HG03045 (cell line): ENCODE results near the gene MMP3.
A peak's percentile ranks its signal among the peaks of the same experiment; 100 is the strongest.
"Not testable (repeated sequence)": the region's sequence is repeated elsewhere in the genome, so short reads cannot be mapped to it uniquely, and the experiment has no call there.

Experiments used
- ATAC-seq: cut with Tn5 transposase; IDR thresholded peaks from one replicate; pipeline ENCODE4 v1.9.1; 2021; ENCODE audit warnings: mild to moderate bottlenecking, moderate library complexity; ENCODE audit not compliant: unreplicated experiment

The MMP3 gene

DNA sequence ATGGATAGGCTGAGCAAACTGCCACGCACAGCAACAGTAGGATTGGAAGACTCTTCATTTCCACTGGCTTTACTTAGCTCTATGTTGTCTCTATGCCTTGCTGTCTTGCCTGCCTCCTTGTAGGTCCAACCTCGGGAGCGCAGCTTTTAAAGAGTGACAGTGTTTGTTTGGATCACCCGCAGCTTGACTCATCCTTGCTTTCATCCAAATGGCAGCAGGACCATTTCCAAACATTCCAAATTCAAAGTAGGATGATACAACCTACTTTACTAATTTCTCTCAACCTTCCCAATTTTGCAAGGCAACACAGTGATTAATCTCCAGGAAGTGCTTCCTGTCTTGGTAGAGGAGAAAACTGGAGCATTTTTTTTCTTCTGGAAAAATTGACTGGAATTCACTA, at the start of gene MMP3:
TSS of gene MMP3 (minus strand) at position 121 of the 400 bp plus-strand sequence. CDS start at position 58, 63 bp downstream.
- no peak for ATAC-seq

DNA sequence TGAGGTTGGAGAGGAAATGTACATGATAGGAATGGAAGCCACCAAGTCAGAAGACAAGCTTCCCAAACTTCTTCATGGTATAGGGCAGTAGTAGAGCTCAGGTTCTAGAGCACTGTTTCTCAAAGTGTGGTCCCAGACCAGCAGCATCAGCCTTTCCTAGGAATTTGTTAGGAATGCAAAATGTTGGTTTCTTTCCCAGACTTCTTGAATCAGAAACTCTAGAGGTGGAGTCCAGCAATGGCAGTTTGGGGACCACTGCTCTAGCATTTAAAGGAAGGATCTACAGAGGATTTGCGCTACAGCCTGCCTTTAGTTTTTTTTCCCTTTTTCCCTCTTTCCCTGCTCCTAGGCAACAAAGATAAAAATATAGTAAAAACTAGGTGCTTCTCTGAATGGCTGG, 48.3 kb upstream of the MMP3 start:
- no peak for ATAC-seq

DNA sequence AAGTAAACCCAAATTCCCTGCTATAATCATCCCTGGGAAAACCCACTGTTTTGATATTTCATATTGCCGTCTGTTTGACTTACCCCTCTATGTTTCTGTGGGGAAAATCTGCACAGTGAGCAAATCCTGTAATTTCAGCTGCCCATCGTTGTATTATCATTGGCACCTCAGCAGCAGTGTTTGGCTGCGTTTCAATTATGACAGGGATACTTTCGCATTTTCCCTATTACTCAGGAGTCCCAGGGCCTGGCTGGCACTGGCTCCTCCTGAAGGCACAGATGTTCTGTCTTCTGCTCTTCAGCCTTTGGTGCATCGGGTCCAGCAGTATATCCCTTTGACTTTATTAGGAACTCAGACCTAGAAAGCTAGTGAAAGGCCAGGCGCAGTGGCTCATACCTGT, 43.6 kb upstream of the MMP3 start:
- no peak for ATAC-seq

DNA sequence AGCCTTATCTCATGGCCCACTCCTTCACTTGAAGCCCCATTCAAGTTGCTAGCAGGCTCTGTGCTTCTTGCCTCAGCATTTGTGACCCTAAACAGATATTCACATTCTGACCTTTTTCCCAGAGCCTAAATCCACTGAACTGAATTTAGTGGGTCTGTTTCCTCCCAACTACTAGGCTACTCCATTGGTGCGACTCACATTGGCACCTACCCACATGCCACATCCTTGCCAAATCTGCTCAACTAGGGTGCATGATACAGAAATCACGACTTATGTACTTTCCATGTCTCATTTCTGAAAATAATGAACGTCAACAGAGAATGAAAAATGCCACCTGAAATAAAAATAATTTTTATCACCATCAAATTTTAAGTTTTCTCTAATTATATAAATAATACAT, 39.7 kb upstream of the MMP3 start:
- peak; percentile 7 for ATAC-seq

DNA sequence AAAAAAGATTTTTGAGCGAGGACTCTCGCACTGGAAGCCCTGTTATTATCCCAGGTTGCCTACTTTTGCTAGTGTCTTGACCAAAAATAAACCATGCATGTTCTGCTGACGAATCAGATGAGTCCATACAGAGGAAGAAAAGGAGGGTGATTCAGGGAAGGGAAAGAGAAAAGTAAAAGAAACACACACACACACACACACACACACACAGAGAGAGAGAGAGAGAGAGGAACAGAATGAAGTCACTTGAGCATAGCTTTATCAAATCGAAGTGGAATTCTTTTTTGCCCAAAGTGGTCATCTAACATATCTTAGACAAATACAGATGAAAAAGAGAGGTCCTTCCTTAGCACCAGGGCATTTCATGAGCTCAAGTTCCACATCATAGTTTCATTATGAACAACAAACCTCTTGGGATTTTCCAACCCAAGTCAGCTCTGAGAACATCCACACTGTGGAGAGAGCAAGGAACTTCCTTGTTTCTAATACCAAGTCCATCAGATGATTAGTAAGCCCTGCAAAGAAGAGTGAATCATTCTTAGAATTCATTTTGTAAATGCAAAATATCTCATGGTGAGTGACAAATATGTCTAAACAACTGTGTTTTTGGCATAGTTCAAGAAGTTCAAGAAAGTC, 39.1 kb upstream of the MMP3 start:
- ATAC-seq, result peak; percentile 81

DNA sequence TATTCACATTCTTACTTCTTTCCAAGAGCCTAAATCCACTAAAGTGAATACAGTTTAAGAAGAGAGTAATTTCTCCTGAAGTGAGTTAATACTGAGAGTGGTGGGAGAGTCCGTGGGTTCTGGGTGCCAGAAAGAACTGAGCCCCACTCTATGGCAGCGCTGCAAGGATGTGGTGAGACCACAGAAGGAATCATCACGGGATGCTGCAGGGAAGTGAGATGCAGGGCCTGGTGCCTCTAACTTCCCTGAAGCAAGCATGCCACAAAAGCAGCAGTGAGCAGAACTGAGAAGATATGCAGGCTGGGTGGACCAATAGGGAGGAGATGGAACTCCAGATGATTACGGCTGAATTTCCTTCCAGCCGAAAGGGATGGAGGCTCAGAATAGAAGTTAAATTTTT, 36.4 kb upstream of the MMP3 start:
- no peak for ATAC-seq

DNA sequence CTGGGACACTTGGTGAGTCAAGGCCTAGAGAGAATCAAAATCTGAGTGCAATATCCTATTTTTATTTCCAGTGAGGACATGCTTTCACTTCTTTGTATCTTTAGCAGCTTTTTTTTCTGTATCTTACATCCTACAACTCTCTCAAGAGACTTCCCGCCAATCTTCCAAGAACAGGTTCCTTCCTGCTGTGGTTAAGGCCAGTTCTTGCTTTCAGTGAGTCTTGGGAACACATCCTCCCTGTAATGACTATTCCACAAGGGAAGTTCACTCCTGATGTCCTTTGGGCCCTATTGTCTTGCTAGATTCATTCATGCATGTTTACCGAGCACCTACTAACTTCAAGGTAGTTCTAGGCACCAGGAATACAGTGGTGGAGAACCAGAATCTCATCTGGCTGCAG, 35.2 kb upstream of the MMP3 start:
- no peak for ATAC-seq

DNA sequence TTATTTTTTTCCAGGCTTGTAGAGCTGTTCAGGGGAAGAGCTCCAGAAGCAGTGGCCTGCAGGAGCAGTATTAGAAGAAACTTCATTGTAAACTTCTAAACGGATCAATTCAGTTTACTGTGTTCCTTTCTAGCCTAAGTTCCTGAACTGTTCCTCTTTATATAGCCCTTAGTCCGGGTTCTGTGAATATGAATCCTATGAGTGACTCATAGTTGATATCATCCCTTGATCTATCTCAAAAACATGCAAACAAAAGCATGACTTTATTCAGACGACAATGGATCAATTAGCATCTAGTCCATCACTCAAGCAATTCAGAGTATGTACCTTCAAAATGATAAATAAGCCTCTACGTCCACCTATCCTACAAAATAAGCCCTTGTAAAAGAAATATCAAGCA, 31.4 kb upstream of the MMP3 start, which contains the start of gene MMP12:
TSS of gene MMP12 (minus strand) at position 131 of the 400 bp plus-strand sequence. CDS start at position 86, 45 bp downstream.
- ATAC-seq, result no peak

DNA sequence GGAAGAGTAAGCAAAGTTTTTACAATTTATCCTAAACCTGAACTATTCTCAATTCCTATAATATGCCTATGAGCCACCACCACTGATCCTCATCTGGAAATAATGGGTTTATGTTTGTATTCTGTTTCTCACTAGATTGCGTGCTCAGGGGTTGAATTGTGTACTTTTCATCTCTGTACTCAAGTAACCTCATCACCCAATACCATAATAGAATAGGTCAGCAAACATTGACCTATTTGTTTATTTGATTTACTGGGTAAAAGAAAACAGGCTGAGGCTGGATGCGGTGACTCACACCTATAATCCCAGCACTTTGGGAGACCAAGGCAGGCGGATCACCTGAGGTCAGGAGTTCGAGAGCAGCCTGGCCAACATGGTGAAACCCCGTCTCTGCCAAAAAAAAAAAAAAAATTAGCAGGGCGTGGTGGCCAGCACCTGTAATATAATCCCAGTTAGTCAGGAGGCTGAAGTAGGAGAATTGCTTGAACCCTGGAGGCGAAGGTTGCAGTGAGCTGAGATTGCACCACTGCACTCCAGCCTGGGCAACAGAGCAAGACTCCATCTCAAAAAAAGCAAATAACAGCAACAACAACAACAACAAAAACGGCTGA, 26.1 kb upstream of the MMP3 start:
- ATAC-seq, result not testable (repeated sequence)

DNA sequence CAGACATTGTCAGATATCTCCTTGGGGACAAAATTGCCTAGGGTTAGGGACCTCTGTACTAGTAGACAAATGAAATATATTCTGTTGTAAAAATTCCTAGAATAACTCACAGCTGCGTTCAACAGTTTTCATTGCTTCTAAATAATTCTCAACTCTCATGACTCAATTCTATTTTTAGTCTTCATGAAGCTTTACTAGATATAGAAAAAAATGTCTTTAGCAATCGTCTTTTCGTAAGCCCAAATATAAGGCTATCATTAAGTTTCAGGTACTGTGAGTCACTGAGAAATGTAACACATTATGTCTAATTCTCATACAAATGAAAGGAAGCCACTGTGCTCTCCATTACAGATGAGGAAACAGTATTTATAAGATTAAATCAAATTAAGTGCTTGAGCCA, 24.9 kb upstream of the MMP3 start:
- ATAC-seq, result no peak

DNA sequence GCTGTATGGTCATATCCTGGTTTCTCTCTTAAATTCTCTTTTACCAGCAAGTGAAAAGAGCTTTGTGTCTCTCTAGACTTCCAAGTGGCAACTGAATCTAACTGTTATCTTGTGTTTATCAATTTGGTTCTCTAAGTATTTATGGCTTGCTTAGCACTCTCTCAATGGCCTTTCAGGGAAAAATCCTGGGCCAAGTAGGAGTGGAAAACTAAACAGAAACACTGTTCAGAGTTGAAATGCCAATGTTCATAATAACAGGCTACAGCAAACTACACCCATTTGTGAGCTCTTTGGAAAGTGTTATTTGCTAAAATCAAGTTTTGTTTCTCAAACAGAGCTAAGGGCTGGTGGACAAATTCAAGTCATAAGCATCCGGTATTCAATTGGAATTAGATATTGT, 21.3 kb upstream of the MMP3 start:
- no peak for ATAC-seq

DNA sequence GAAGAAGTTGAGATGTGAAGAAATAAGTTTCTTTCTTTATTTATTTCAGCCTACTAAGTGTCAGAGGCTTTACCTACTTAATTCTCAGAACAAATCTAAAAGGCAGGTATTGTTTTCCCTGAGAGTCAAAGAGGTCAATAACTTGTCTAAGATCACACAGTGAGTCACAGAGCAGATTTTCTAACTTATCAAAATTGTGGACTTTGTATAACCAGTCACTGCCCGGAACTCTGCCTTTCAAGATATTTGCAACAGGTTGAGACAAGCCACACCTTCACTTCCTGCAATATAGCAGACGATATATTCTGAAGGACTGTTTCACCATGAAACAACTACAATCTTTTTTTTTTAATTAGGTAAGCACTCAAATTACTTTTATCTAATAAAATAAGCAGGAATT, 10.5 kb upstream of the MMP3 start:
- no peak for ATAC-seq

DNA sequence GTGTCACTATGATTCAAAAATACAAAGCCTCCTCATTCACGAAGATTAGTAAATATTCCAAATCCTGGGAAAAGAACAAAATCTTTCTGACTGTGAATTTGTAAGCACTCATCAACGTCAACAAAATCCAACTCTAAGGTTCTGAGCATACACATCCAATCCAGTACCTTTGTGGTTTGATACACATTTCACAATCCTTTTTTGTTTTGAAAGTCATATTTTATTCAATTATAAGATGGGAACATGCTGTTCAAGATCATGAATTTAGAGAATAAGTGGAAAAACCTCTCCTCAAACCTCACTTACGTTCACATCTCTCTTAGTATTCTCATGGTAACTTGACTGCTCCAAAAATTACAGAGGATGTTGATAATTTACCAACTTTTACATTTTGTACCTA, 9.6 kb upstream of the MMP3 start:
- ATAC-seq, result no peak

DNA sequence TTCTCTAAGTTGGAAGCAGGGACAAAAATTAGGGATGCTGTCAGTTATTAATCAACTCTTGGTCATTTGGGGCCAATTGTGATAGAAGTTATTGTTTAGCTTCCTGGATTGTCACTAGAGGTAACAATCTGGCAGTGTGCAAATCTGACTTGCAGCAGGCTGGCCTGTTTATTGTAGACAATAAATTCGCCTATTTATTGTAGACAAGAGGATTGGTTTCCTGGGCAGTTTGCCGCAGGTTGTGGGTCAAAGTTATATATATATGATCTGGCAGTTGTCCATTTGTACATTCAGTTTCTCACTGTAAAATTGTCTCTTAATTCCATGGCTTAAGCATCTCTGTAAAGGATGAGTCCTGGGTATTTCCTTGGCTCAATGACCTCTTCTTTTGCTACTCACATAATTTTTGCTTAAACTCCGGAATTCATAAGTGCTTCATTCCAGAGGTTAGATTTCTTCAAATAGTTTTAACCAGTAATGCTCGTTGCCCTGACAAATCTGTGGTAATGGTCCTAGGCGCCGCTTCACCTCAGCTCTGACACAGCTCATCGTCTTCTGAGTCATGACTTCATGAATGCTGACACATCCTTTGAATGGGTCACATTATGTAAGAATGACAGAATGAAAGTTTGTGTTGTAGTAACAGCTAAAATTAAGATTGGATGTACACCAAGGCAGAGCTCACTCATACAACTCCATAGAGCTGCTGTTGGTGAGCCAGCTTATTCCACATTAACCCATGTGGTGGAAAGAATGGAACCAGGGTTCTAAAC, 7.8 kb upstream of the MMP3 start:
- ATAC-seq, result no peak

DNA sequence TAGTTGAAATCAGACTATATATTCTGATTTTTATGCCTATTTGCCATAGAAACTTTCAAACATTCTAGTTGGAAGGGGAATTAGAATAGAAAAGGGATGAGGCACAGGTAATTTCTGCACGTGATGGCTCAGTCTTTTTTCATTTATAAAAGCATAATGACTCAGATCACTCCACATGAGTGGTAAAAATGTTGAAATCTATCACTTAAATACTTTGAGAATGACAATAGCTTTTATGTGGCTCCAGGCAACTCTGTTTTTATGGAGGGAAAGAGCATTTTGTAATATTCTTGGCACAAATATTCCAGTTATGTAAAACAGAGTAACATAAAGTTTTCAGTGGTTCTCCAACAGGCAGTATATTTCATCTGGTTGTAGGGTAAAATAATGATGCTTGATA, 5.9 kb upstream of the MMP3 start:
- ATAC-seq, result no peak

DNA sequence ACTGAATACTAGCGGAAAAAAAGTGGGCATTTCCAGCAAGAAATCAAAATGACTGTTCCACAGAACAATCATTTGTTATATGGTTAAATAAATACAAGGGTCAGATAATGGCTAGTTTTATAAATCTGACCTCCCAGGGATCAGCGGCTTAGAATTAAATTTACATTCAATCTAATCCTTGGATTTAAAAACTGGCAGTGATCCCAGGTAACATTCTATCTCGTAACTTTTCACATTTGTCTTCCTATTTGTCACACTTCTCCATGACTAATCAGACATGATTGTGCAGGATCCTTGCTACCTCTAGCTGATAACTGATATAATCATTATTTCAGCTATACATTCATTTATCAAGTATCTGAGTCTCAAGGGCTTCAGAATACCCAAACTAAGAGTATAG, 2.9 kb upstream of the MMP3 start:
- no peak for ATAC-seq

DNA sequence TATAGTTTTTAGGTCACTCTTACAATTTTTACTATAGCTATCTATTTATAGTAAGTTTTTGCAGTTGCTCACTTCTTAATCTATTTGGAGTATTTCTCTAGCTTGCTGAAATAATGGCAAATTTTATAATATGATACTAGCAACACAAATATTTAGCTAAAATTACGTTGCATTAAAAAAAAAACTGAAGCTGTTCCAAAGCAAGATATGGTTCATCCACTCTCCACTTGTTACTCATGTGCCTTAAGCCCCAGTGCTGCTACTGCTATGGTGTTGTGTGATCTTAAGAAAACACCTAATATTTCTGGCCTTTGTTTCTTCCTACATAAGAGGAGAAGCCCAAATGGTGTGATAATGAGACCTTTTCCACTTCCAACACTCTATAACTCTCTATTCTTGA, 479 bp downstream of the MMP3 start:
- ATAC-seq, result no peak

DNA sequence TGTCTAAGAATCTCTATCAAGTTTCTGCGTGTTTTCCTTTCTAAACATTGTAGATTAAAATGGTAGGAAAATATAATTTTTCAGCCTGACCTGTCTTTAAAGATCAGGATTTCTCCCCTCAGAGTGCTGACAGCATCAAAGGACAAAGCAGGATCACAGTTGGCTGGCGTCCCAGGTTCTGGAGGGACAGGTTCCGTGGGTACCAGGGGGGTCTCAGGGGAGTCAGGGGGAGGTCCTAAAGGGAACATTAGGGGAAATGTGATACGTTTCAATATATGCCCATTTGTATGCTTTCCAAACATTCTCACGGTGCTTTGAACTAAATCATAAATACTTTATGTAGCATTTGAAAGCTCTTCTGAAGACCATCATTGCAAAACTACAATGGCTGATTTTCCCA, 3.4 kb downstream of the MMP3 start:
- ATAC-seq, result no peak

DNA sequence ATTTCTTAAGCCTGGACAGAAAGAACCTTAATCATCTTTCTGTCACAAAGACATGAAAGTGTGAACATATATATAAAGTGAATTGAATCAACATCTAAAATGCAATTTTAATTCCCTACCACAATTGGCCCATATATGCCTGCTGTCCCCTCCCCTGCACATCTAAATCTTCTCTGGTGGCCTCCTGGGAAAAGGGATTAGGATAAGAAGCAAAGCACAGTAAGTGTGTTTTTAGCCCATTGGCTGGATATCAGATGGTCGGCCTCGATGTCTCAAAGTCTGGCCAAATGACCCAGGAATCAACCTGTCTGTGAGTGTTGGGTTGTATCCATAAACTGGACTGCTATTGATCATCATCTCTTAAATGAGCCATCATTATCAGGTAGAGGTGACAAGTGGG, 5.8 kb downstream of the MMP3 start:
- ATAC-seq, result no peak

DNA sequence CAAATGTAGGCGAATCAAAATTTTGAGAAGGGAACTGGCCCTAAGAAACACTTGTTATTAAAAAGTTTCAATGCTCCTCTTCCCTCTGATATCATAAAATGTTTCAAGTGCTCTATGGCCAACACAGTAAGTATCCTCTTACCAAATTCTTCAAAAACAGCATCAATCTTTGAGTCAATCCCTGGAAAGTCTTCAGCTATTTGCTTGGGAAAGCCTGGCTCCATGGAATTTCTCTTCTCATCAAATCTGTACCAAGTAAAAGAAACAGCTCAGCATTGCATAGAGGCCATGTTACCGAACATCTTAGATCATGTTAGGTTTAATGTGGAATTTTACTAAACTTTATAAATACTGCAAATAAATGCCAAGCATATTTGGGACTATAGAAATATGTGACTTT, 6.3 kb downstream of the MMP3 start:
- no peak for ATAC-seq

DNA sequence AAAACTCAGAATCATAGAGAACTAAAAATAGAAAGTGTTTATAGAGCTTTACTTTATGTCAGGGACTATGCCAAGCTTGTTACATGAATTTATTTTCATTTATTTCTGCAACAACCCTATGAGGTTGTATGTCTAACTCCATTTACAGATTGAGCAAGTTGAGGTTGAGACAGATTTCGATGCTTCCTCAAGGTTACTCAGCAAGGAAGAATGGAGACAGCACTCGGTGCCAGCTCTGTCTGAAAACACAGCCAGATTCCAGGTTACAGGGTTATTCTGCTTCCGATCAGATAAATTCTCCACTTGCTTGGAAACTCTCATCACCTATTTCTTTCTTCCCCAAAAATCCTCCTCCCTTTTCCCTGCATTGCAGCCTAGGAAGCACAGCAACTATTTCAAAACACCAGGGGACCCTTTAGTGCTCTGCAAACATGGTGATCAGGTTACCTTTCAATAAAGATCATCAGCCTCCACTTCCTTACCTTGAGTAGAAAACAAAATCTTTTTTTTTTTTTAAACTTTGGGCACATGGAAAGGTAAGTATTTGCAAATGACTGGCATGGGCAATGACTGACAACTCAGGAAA, 7.0 kb downstream of the MMP3 start:
- ATAC-seq, result no peak

DNA sequence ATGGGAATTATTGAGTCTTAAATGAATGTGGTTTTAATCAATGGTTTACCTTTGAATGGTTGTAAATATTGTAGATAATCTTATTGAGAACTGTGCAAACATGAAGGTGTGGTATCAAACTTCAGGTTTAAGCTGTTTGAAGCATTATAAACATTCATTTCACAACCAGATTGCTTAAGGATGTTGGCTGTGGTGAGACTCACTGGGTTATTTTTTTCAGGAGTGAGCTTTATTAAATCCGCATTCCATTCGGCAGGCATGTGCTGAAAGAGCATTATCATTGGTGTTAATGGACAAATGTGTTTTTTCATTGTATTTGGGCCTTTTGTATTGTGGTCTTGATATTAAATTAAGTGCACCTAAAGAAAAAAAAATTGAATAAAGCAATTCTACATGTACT, 9.7 kb downstream of the MMP3 start:
- ATAC-seq, result no peak
